WTC11 (cell line): ENCODE data around the gene ADAMTS15. TPM values are rescaled to one million over a fixed set of nuclear protein-coding genes. Genes with fewer than 3 reads are reported as not detected.

Source experiments
- ATAC-seq: fragments of 200-7000 bp; cut with Tn5 transposase; 2 replicates; pipeline ENCODE4 v1.10.0; 2021; ENCODE audit warnings: mild to moderate bottlenecking, moderate library complexity
- CTCF ChIA-PET: fragments of 300-600 bp; sonication (Branson Sonifier 250); formaldehyde crosslinking; loops from one replicate; lab custom pipeline; 2021; ENCODE audit warnings: antibody characterized with exemption; lab: Charles Lee
- POLR2A ChIA-PET: fragments of 350-600 bp; sonication (Branson Sonifier 250); formaldehyde crosslinking; loops from one replicate; lab custom pipeline; 2021; ENCODE audit warnings: antibody characterized with exemption; lab: Charles Lee
- DNase-seq: peaks from one replicate; pipeline ENCODE4 v3.0.0; 2021; ENCODE audit warnings: low spot score
- H3K27ac Mint-ChIP-seq: 2 replicates; pipeline ENCODE4 v1.8.0; 2021; ENCODE audit warnings: mixed read lengths
- H3K27me3 Mint-ChIP-seq: 2 replicates; pipeline ENCODE4 v1.8.0; 2021; ENCODE audit warnings: low read depth, mild to moderate bottlenecking, moderate library complexity, mixed read lengths
- H3K36me3 Mint-ChIP-seq: 2 replicates; pipeline ENCODE4 v1.8.0; 2021; ENCODE audit warnings: mixed read lengths
- H3K4me1 Mint-ChIP-seq: 2 replicates; pipeline ENCODE4 v1.8.0; 2022; ENCODE audit warnings: mixed read lengths
- H3K4me3 Mint-ChIP-seq: 2 replicates; pipeline ENCODE4 v1.8.0; 2021; ENCODE audit warnings: mild to moderate bottlenecking, moderate library complexity, mixed read lengths
- H3K9me3 Mint-ChIP-seq: 2 replicates; pipeline ENCODE4 v1.8.0; 2021; ENCODE audit warnings: mixed read lengths
- CTCF ChIP-seq: fragments of 200-600 bp; IDR thresholded peaks from 2 replicates; pipeline ENCODE4 v1.8.0; 2022; ENCODE audit warnings: antibody characterized with exemption
- E2F4 ChIP-seq: sonication (generic); formaldehyde crosslinking; IDR thresholded peaks from 2 replicates; pipeline ENCODE4 v1.8.1; 2022; ENCODE audit warnings: low read depth, mild to moderate bottlenecking, moderate library complexity, missing genetic modification reagents, borderline replicate concordance
- ELF4 ChIP-seq: sonication (generic); formaldehyde crosslinking; IDR thresholded peaks from 2 replicates; pipeline ENCODE4 v1.8.1; 2022; ENCODE audit warnings: low read depth, mild to moderate bottlenecking, moderate library complexity, missing genetic modification reagents
- EMX1 ChIP-seq: fragments of 250-450 bp; sonication (Bioruptor Pico); IDR thresholded peaks from 2 replicates; pipeline ENCODE4 v1.8.0; 2021; ENCODE audit warnings: mild to moderate bottlenecking
- FOXK1 ChIP-seq: sonication (generic); formaldehyde crosslinking; IDR thresholded peaks from 2 replicates; pipeline ENCODE4 v1.8.0; 2022; ENCODE audit warnings: mild to moderate bottlenecking, moderate library complexity, missing genetic modification reagents
- FOXP4 ChIP-seq: sonication (generic); formaldehyde crosslinking; IDR thresholded peaks from 2 replicates; pipeline ENCODE4 v1.8.0; 2022; ENCODE audit warnings: mild to moderate bottlenecking, missing genetic modification reagents
- JAZF1 ChIP-seq: fragments of 250-450 bp; sonication (Bioruptor Pico); IDR thresholded peaks from 2 replicates; pipeline ENCODE4 v1.9.0; 2021; ENCODE audit warnings: moderate library complexity, mild to moderate bottlenecking, inconsistent platforms
- MLX ChIP-seq: sonication (generic); formaldehyde crosslinking; IDR thresholded peaks from 2 replicates; pipeline ENCODE4 v1.8.1; 2023; ENCODE audit warnings: mild to moderate bottlenecking, missing genetic modification reagents, moderate library complexity
- NFE2L1 ChIP-seq: sonication (generic); formaldehyde crosslinking; IDR thresholded peaks from 2 replicates; pipeline ENCODE4 v1.8.1; 2023; ENCODE audit warnings: missing genetic modification reagents
- NR2C2 ChIP-seq: sonication (generic); formaldehyde crosslinking; IDR thresholded peaks from 2 replicates; pipeline ENCODE4 v1.8.0; 2022; ENCODE audit warnings: mild to moderate bottlenecking, missing genetic modification reagents
- OVOL2 ChIP-seq: fragments of 250-450 bp; sonication (Bioruptor Pico); IDR thresholded peaks from 2 replicates; pipeline ENCODE4 v1.9.0; 2021; ENCODE audit warnings: mild to moderate bottlenecking, borderline replicate concordance
- PREB ChIP-seq: sonication (generic); formaldehyde crosslinking; IDR thresholded peaks from 2 replicates; pipeline ENCODE4 v1.8.1; 2022; ENCODE audit warnings: mild to moderate bottlenecking, missing genetic modification reagents, moderate library complexity, borderline replicate concordance
- PRRX2 ChIP-seq: fragments of 250-450 bp; sonication (Bioruptor Pico); IDR thresholded peaks from 2 replicates; pipeline ENCODE4 v1.8.0; 2021; ENCODE audit warnings: mild to moderate bottlenecking
- STAT6 ChIP-seq: sonication (generic); formaldehyde crosslinking; conservative IDR thresholded peaks from 2 replicates; pipeline ENCODE4 v1.8.1; 2023; ENCODE audit warnings: mild to moderate bottlenecking, low read depth, missing genetic modification reagents, moderate library complexity
- TEAD1 ChIP-seq: sonication (generic); formaldehyde crosslinking; IDR thresholded peaks from 2 replicates; pipeline ENCODE4 v1.8.0; 2022; ENCODE audit warnings: mild to moderate bottlenecking, missing genetic modification reagents
- ZMAT4 ChIP-seq: fragments of 250-450 bp; sonication (Bioruptor Pico); IDR thresholded peaks from 2 replicates; pipeline ENCODE4 v1.9.0; 2021; ENCODE audit warnings: mild to moderate bottlenecking
- ZNF121 ChIP-seq: sonication (generic); formaldehyde crosslinking; IDR thresholded peaks from 2 replicates; pipeline ENCODE4 v1.8.0; 2023; ENCODE audit warnings: missing genetic modification reagents
- ZNF416 ChIP-seq: fragments of 250-450 bp; sonication (Bioruptor Pico); IDR thresholded peaks from 2 replicates; pipeline ENCODE4 v1.9.0; 2021; ENCODE audit warnings: mild to moderate bottlenecking, inconsistent platforms
- total RNA-seq: library from RNA; stranded (reverse); gene quantifications from 3 replicates; pipeline ENCODE4 v1.2.3, GENCODE V29; 2021

ADAMTS15 gene
- total RNA-seq, 1 experiment from 2014 or later = 3.7 TPM

GRCh38 chr11:130523166-130523565 lies 74.7 kb downstream of the ADAMTS15 start:
- Mint-ChIP-seq H3K36me3 (no peaks in the 10 kb centered on the region), H3K4me1 (peaks cover 25% of the 10 kb centered on the region), H3K27me3 (peaks cover 3% of the 10 kb centered on the region; the same call in 1 of the 2 replicates), H3K27ac (0 out of 2 replicates have a peak overlapping the region, but pooled peaks have one; percentile 52), H3K9me3 (0 out of 2 replicates have a peak, but pooled peaks cover 4% of the 10 kb centered on the region), H3K4me3 (no peak overlapping the region)
- ChIA-PET POLR2A (interaction anchor here (0.6 kb wide), 1 partner anchor 48 kb away, joined by 3 read pairs; no protein-coding TSS in a partner anchor), CTCF (interaction anchor here (1.1 to 1.5 kb wide), 4 partner anchors 8 to 393 kb away, joined by 3 to 4 read pairs (median 4); partner anchors contain the start of gene ADAMTS15)
- no peak for DNase-seq
- no peak for ATAC-seq
- TF ChIP-seq PRRX2 (no peak), OVOL2 (CRISPR knock-in tag) (no peak), TEAD1 (no peak), EMX1 (CRISPR knock-in tag) (no peak), FOXK1 (no peak), ZMAT4 (no peak)

- Mint-ChIP-seq H3K4me3 (no peak overlapping the region), H3K4me1 (peaks cover 25% of the 10 kb centered on the region), H3K9me3 (0 out of 2 replicates have a peak, but pooled peaks cover 2% of the 10 kb centered on the region), H3K27ac (0 out of 2 replicates have a peak overlapping the region, but pooled peaks have one; percentile 52), H3K36me3 (no peaks in the 10 kb centered on the region), H3K27me3 (peaks cover 3% of the 10 kb centered on the region; the same call in 1 of the 2 replicates)
- ATAC-seq = peak; percentile 16; the same call in 1 of the 2 replicates
- POLR2A ChIA-PET = no interaction called here
- TF ChIP-seq PRRX2 = no peak
- TF ChIP-seq NFE2L1 (CRISPR knock-in tag) = no peak
- no peak for TF ChIP-seq FOXP4 (CRISPR knock-in tag)
- no peak for TF ChIP-seq STAT6 (CRISPR knock-in tag)
- TF ChIP-seq ZNF121 (CRISPR knock-in tag) = no peak
- no peak for TF ChIP-seq PREB (CRISPR knock-in tag)
- TF ChIP-seq FOXK1 = no peak
- TF ChIP-seq MLX (CRISPR knock-in tag) = no peak
- no peak for TF ChIP-seq E2F4 (CRISPR knock-in tag)
- no peak for TF ChIP-seq ZNF416
- no peak for TF ChIP-seq ZMAT4
- TF ChIP-seq JAZF1 (CRISPR knock-in tag) = no peak
- no peak for TF ChIP-seq NR2C2 (CRISPR knock-in tag)
- no peak for TF ChIP-seq ELF4 (CRISPR knock-in tag)
- no peak for TF ChIP-seq CTCF
- CTCF ChIA-PET = interaction anchor here (1.3 to 1.4 kb wide), 2 partner anchors 8 to 75 kb away, joined by 4 read pairs; partner anchors contain the start of gene ADAMTS15
- no peak for DNase-seq
Measured at GRCh38 chr11:130523609-130524008, 75.2 kb downstream of the ADAMTS15 start.
